ENCODE measurements around the gene MARS1.

DNA sequence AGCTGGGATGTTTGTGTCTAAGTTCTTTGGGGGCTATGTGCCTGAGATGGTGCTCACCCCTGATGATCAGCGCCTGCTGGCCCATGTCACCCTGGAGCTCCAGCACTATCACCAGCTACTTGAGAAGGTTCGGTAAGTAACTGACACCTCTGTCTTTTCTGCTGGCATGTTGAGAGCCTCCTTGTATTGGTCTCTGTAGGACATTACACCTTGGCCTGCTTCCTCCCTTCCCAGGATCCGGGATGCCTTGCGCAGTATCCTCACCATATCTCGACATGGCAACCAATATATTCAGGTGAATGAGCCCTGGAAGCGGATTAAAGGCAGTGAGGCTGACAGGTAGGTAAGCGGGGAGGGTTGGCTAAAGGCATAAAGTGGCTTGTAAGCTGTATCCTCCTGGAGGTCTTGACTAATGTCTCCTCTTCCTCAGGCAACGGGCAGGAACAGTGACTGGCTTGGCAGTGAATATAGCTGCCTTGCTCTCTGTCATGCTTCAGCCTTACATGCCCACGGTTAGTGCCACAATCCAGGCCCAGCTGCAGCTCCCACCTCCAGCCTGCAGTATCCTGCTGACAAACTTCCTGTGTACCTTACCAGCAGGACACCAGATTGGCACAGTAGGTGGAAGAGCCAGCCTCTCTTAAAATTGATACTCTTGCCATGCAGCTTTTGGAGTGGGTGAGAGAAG is 27.0 kb downstream of the MARS1 start:
- TF ChIP-seq, protein P1, sequence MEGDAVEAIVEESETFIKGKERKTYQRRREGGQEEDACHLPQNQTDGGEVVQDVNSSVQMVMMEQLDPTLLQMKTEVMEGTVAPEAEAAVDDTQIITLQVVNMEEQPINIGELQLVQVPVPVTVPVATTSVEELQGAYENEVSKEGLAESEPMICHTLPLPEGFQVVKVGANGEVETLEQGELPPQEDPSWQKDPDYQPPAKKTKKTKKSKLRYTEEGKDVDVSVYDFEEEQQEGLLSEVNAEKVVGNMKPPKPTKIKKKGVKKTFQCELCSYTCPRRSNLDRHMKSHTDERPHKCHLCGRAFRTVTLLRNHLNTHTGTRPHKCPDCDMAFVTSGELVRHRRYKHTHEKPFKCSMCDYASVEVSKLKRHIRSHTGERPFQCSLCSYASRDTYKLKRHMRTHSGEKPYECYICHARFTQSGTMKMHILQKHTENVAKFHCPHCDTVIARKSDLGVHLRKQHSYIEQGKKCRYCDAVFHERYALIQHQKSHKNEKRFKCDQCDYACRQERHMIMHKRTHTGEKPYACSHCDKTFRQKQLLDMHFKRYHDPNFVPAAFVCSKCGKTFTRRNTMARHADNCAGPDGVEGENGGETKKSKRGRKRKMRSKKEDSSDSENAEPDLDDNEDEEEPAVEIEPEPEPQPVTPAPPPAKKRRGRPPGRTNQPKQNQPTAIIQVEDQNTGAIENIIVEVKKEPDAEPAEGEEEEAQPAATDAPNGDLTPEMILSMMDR (IDR thresholded peaks at IDR 0.05), result no peak
- no peak for TF ChIP-seq POLR2A (IDR thresholded peaks at IDR 0.05)
- TF ChIP-seq POLR2AphosphoS5 (IDR thresholded peaks at IDR 0.05), result no peak
- TF ChIP-seq EP300 (IDR thresholded peaks at IDR 0.05), result no peak

All from stomach (tissue), 4 donors.